ENCODE data around the gene NEURL1.

DNA sequence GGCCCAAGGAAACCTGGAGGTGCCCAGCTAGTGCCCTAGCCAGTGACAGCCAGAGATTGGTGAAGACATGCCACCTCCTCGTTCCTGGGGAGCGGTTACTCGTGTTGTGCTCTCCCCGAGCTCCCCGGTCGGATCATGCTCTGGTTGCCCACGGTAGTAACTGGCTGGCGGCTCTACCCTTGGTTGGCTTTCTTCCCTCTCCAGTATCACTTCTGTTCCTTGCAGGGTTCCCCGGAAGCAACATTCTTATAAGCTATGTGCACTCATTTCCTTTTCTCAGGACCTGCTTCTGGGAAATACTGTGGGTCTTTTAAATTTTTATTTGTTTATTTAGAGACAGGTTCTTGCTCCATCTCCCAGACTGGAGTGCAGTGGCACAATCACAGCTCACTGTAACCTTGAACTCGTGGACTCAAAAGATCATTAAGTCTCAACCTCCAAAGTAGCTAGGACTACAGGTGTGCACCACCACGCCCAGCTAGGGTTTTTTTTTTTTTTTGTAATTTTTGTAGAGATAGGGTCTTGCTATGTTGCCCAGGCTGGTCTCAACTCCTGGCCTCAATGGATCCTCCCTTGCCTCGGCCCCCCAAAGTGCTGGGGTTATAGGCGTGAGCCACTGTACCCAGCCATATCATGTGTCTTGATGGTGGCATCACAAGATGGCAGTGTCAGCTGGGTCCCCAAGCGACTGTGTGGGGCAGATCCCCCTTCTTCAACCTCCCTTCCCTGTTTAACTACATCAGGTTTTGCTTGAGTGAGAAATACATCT, 27.9 kb upstream of the NEURL1 start:
- TF ChIP-seq CEBPB (IDR thresholded peaks at IDR 0.05; ENCODE audit: borderline replicate concordance in 1 of 2, low read depth in 2 of 2, low read length in 2 of 2), result no peak
- TF ChIP-seq, protein P1, sequence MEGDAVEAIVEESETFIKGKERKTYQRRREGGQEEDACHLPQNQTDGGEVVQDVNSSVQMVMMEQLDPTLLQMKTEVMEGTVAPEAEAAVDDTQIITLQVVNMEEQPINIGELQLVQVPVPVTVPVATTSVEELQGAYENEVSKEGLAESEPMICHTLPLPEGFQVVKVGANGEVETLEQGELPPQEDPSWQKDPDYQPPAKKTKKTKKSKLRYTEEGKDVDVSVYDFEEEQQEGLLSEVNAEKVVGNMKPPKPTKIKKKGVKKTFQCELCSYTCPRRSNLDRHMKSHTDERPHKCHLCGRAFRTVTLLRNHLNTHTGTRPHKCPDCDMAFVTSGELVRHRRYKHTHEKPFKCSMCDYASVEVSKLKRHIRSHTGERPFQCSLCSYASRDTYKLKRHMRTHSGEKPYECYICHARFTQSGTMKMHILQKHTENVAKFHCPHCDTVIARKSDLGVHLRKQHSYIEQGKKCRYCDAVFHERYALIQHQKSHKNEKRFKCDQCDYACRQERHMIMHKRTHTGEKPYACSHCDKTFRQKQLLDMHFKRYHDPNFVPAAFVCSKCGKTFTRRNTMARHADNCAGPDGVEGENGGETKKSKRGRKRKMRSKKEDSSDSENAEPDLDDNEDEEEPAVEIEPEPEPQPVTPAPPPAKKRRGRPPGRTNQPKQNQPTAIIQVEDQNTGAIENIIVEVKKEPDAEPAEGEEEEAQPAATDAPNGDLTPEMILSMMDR (IDR thresholded peaks at IDR 0.05 in 2 of 3, conservative IDR thresholded peaks at IDR 0.05 in 1 of 3; ENCODE audit: control insufficient read depth in 2 of 3, extremely low read depth in 1 of 3, insufficient read depth in 1 of 3, low read depth in 3 of 3, low read length in 3 of 3), result no peak

All from GM12878 (cell line).